HCT116 (cell line): ENCODE results near the gene INTS14. TPM values are rescaled to one million over a fixed set of nuclear protein-coding genes. Genes with fewer than 3 reads are reported as not detected.

ENCODE experiments used
- ATAC-seq: fragments of 200-7000 bp; cut with Tn5 transposase; 2 replicates; pipeline ENCODE4 v1.9.1; 2020; ENCODE audit warnings: mild to moderate bottlenecking, moderate library complexity
- BruUV-seq: library from RNA; stranded (reverse); fragments of 400-500 nt; replicated peaks from 2 replicates; lab custom pipeline; 2021; lab: Mats Ljungman, UMichigan
- CTCF ChIA-PET: fragments of 300-600 bp; sonication (Branson Sonifier 250); formaldehyde crosslinking; loops from one replicate; lab custom pipeline; 2021; ENCODE audit warnings: antibody characterized with exemption; lab: Charles Lee
- POLR2A ChIA-PET: fragments of 300-600, 350-600 bp; sonication (Branson Sonifier 250); formaldehyde crosslinking; loops from one replicate; lab custom pipeline; 2021; ENCODE audit warnings: antibody characterized with exemption; lab: Charles Lee
- RAD21 ChIA-PET, 2 experiments: fragments of 300-600 bp; sonication (Branson Sonifier 250); formaldehyde crosslinking; loops; one replicate each; lab custom pipeline; 2023; ENCODE audit warnings: low total read pairs in 2 of 2; ENCODE audit not compliant: uncharacterized antibody in 2 of 2, unreplicated experiment in 2 of 2, low non-redundant PET in 1 of 2; lab: Charles Lee
- DNase-seq: peaks from one replicate; pipeline ENCODE4 v3.0.0-alpha.2; 2010; ENCODE audit warnings: low read depth, low spot score
- H2AFZ ChIP-seq: fragments of 200-600 bp; shearing (Covaris generic), sonication (generic); 2 replicates; pipeline ENCODE4 v1.6.1; 2017; ENCODE audit warnings: low read depth, mixed run types, mixed read lengths, antibody characterized with exemption, low read length; ENCODE audit not compliant: poor library complexity, severe bottlenecking
- H3K27ac ChIP-seq: 2 replicates; pipeline ENCODE4 v1.5.1; 2012; ENCODE audit warnings: low read depth, low read length
- H3K27me3 ChIP-seq: fragments of 200-600 bp; sonication (generic); 2 replicates; pipeline ENCODE4 v1.6.1; 2016; ENCODE audit warnings: mixed run types, low read length, mixed read lengths; ENCODE audit not compliant: insufficient read depth
- H3K36me3 ChIP-seq, 2 experiments: fragments of 200-500 bp in 1 of 2; fragments of 200-600 bp in 1 of 2; sonication (Bioruptor generic) in 1 of 2; sonication (generic) in 1 of 2; 2 replicates each; pipeline versions ENCODE4 v1.5.1 to v1.6.1; 2014 to 2016; ENCODE audit warnings: low read length in 2 of 2, inconsistent platforms in 1 of 2, mixed read lengths in 1 of 2, mixed run types in 1 of 2; ENCODE audit not compliant: insufficient read depth in 2 of 2, control insufficient read depth in 1 of 2
- H3K4me1 ChIP-seq, 2 experiments: fragments of 200-600 bp in 1 of 2; sonication (generic) in 1 of 2; 2 replicates each; pipeline versions ENCODE4 v1.5.1 to v1.6.1; 2012 to 2017; ENCODE audit warnings: low read length in 2 of 2, inconsistent platforms in 1 of 2, mild to moderate bottlenecking in 1 of 2, mixed read lengths in 1 of 2, mixed run types in 1 of 2, moderate library complexity in 1 of 2; ENCODE audit not compliant: insufficient read depth in 2 of 2, control insufficient read depth in 1 of 2
- H3K4me2 ChIP-seq: fragments of 200-600 bp; sonication (generic); 2 replicates; pipeline ENCODE4 v1.6.1; 2017; ENCODE audit warnings: mixed run types, low read length, mixed read lengths
- H3K4me3 ChIP-seq, 2 experiments: fragments of 200-600 bp in 1 of 2; sonication (generic) in 1 of 2; replicated peaks in 1 of 2; 2 replicates each; pipeline ENCODE4 v1.5.1; 2011 to 2016; ENCODE audit warnings: low read length in 2 of 2, control low read depth in 1 of 2, low read depth in 1 of 2, mild to moderate bottlenecking in 1 of 2, mixed read lengths in 1 of 2, mixed run types in 1 of 2
- H3K79me2 ChIP-seq: fragments of 200-600 bp; sonication (generic); 2 replicates; pipeline ENCODE4 v1.6.1; 2017; ENCODE audit warnings: mild to moderate bottlenecking, mixed run types, low read length, moderate library complexity, mixed read lengths; ENCODE audit not compliant: insufficient read depth
- H3K9ac ChIP-seq: fragments of 200-600 bp; sonication (generic); 2 replicates; pipeline ENCODE4 v1.6.1; 2016; ENCODE audit warnings: low read length, mixed read lengths
- H3K9me2 ChIP-seq: fragments of 200-600 bp; sonication (generic), shearing (Covaris generic); 2 replicates; pipeline ENCODE4 v1.6.1; 2017; ENCODE audit warnings: mixed run types, mild to moderate bottlenecking, moderate library complexity; ENCODE audit not compliant: insufficient read depth
- H3K9me3 ChIP-seq, 2 experiments: fragments of 200-500 bp in 1 of 2; fragments of 200-600 bp in 1 of 2; sonication (Bioruptor generic) in 1 of 2; sonication (generic) in 1 of 2; 2 replicates each; pipeline ENCODE4 v1.6.1; 2014 to 2017; ENCODE audit warnings: low read length in 2 of 2, mixed read lengths in 2 of 2, inconsistent platforms in 1 of 2, low read depth in 1 of 2, mild to moderate bottlenecking in 1 of 2, mixed run types in 1 of 2, moderate library complexity in 1 of 2; ENCODE audit not compliant: control insufficient read depth in 1 of 2, insufficient read depth in 1 of 2
- H4K20me1 ChIP-seq: fragments of 200-600 bp; sonication (generic), shearing (Covaris generic); 2 replicates; pipeline ENCODE4 v1.6.1; 2017; ENCODE audit warnings: mixed run types, mild to moderate bottlenecking, moderate library complexity; ENCODE audit not compliant: insufficient read depth
- ATF3 ChIP-seq: IDR thresholded peaks from 2 replicates; pipeline ENCODE4 v1.6.1; 2012
- CBX3 ChIP-seq: IDR thresholded peaks from 2 replicates; pipeline ENCODE4 v1.6.1; 2012; ENCODE audit warnings: low read depth
- CEBPB ChIP-seq: IDR thresholded peaks from 2 replicates; pipeline ENCODE4 v1.6.1; 2012; ENCODE audit warnings: low read depth
- EGR1 ChIP-seq: IDR thresholded peaks from 2 replicates; pipeline ENCODE4 v1.6.1; 2012; ENCODE audit warnings: low read depth
- ELF1 ChIP-seq: IDR thresholded peaks from 2 replicates; pipeline ENCODE4 v1.6.1; 2012; ENCODE audit warnings: low read depth, borderline replicate concordance
- EZH2 ChIP-seq: fragments of 200-600 bp; sonication (generic); IDR thresholded peaks from 2 replicates; pipeline ENCODE4 v1.6.1; 2017; ENCODE audit warnings: antibody characterized with exemption, mixed run types
- MAX ChIP-seq: IDR thresholded peaks from 2 replicates; pipeline ENCODE4 v1.6.1; 2012
- POLR2AphosphoS5 ChIP-seq: IDR thresholded peaks from 2 replicates; pipeline ENCODE4 v1.6.1; 2011; ENCODE audit warnings: mild to moderate bottlenecking, low read depth, low read length, moderate library complexity
- RAD21 ChIP-seq: IDR thresholded peaks from 2 replicates; pipeline ENCODE4 v1.6.1; 2012; ENCODE audit warnings: low read depth, mild to moderate bottlenecking
- REST ChIP-seq: IDR thresholded peaks from 2 replicates; pipeline ENCODE4 v1.6.1; 2012; ENCODE audit warnings: low read depth
- SIN3A ChIP-seq: IDR thresholded peaks from 2 replicates; pipeline ENCODE4 v1.6.1; 2012; ENCODE audit warnings: low read depth
- SP1 ChIP-seq: IDR thresholded peaks from 2 replicates; pipeline ENCODE4 v1.6.1; 2012; ENCODE audit warnings: low read depth
- SRF ChIP-seq: IDR thresholded peaks from 2 replicates; pipeline ENCODE4 v1.6.1; 2012; ENCODE audit warnings: low read depth
- TCF7L2 ChIP-seq: IDR thresholded peaks from 2 replicates; pipeline ENCODE4 v1.7.0; 2011; ENCODE audit warnings: borderline replicate concordance, inconsistent platforms; ENCODE audit not compliant: insufficient read depth, insufficient read length; ENCODE audit errors: extremely low read depth
- YY1 ChIP-seq: IDR thresholded peaks from 2 replicates; pipeline ENCODE4 v1.6.1; 2011; ENCODE audit warnings: low read length, low read depth, moderate library complexity, mild to moderate bottlenecking; ENCODE audit not compliant: insufficient replicate concordance; ENCODE audit errors: extremely low read depth
- ZBTB33 ChIP-seq: IDR thresholded peaks from 2 replicates; pipeline ENCODE4 v1.6.1; 2011; ENCODE audit warnings: mild to moderate bottlenecking, low read length, moderate library complexity; ENCODE audit not compliant: insufficient replicate concordance; ENCODE audit errors: extremely low read depth
- intact Hi-C: fragments of 100-400 bp; cut with micrococcal nuclease; formaldehyde crosslinking; loops from 2 replicates; pipeline ENCODE4 v1.10.0; 2022
- total RNA-seq: library from RNA; stranded (reverse); gene quantifications from one replicate; pipeline ENCODE4 v1.2.1, GENCODE V29; 2021; ENCODE audit not compliant: unreplicated experiment

The INTS14 gene
- total RNA-seq, 1 experiment from 2014 or later = 50.1 TPM

GRCh38 chr15:65655026-65655425 is 44.1 kb upstream of the INTS14 start:
- Histone ChIP-seq H3K79me2 (no peaks in the 10 kb centered on the region), H3K4me1 (peaks cover 3 to 26% of the 10 kb centered on the region in 2 experiments; a peak in 3 of 4 replicates), H3K36me3 (no peaks in the 10 kb centered on the region), H3K4me3 (no peak overlapping the region), H4K20me1 (no peaks in the 10 kb centered on the region), H3K4me2 (0 out of 2 replicates have a peak overlapping the region, but pooled peaks have one; percentile 0), H3K27ac (no peak overlapping the region), H3K9me3 (no peaks in the 10 kb centered on the region), H3K9me2 (no peaks in the 10 kb centered on the region), H3K9ac (no peak overlapping the region), H2AFZ (no peak overlapping the region), H3K27me3 (no peaks in the 10 kb centered on the region)
- DNase-seq (no peak), ATAC-seq (no peak)
- TF ChIP-seq CEBPB = no peak
- no peak for TF ChIP-seq RAD21
- no peak for TF ChIP-seq EZH2
- TF ChIP-seq EGR1 = no peak
- TF ChIP-seq ELF1 = no peak
- no peak for TF ChIP-seq POLR2AphosphoS5
- TF ChIP-seq SP1 = no peak
- TF ChIP-seq CBX3 = no peak
- no peak for TF ChIP-seq YY1
- no peak for TF ChIP-seq REST
- TF ChIP-seq TCF7L2 = no peak
- TF ChIP-seq SRF = no peak
- no peak for TF ChIP-seq ZBTB33
- no peak for TF ChIP-seq MAX
- TF ChIP-seq ATF3 = no peak
- no peak for TF ChIP-seq SIN3A
- POLR2A ChIA-PET = no interaction called here
- intact Hi-C loops = no loop called here
- BruUV-seq = TSS peak; percentile 41
- CTCF ChIA-PET = no interaction called here
- RAD21 ChIA-PET = no interaction called here
